ENCODE data around the gene KCNJ6.
"Not testable (repeated sequence)": the region's sequence is repeated elsewhere in the genome, so short reads cannot be mapped to it uniquely, and the experiment has no call there.

KCNJ6 gene

DNA sequence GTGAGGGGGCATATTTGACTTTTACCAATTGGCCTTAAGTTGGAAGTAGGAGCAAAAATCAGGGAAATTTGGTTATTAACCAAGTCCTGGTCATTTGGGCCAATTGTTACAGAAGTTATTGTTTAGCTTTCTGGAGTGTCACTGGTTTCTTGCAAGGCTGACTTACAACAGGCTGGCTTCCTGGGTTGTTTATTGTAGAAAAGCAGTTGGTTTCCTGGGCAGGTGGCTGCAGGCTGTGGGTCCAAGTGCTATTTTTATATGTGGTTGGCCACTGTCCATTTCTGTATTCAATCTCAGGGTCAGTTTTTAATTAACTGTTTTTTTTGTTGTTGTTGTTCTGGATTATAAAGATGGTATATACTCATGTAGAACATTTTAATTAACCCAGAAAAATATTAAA lies 174.1 kb downstream of the KCNJ6 start:
- no peak overlapping the region for H3K4me3 ChIP-seq (ENCODE audit: control insufficient read depth, low read depth, low read length)
- TF ChIP-seq, protein P1, sequence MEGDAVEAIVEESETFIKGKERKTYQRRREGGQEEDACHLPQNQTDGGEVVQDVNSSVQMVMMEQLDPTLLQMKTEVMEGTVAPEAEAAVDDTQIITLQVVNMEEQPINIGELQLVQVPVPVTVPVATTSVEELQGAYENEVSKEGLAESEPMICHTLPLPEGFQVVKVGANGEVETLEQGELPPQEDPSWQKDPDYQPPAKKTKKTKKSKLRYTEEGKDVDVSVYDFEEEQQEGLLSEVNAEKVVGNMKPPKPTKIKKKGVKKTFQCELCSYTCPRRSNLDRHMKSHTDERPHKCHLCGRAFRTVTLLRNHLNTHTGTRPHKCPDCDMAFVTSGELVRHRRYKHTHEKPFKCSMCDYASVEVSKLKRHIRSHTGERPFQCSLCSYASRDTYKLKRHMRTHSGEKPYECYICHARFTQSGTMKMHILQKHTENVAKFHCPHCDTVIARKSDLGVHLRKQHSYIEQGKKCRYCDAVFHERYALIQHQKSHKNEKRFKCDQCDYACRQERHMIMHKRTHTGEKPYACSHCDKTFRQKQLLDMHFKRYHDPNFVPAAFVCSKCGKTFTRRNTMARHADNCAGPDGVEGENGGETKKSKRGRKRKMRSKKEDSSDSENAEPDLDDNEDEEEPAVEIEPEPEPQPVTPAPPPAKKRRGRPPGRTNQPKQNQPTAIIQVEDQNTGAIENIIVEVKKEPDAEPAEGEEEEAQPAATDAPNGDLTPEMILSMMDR (IDR thresholded peaks at IDR 0.05; ENCODE audit: control insufficient read depth, insufficient read depth, low read depth, low read length, missing control alignments), result no peak
- no peak for DNase-seq (ENCODE audit: low read depth)

DNA sequence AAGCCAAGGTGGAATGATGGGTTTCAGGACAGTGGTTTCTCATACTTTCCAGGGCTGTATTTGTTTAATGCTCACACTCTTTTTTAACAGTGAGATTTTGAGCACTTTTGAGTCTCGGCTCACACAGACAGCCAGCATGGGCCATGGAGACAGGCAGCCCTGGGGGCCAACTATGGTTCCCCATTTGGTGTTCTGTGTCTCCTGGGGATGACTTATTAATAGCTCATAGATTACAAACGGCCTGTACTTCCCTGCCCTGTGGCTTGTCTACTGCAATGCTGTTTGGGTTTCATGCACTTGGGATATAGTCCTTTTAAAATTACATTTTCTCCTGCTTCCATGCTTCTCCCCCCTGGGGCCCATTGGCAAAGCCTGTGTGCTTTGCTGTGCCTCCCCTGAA lies 178.3 kb downstream of the KCNJ6 start:
- TF ChIP-seq, protein P1 (IDR thresholded peaks at IDR 0.05; ENCODE audit: control insufficient read depth, insufficient read depth, low read depth, low read length, missing control alignments), result no peak
- no peak overlapping the region for H3K4me3 ChIP-seq (ENCODE audit: control insufficient read depth, low read depth, low read length)
- no peak for DNase-seq (ENCODE audit: low read depth)

DNA sequence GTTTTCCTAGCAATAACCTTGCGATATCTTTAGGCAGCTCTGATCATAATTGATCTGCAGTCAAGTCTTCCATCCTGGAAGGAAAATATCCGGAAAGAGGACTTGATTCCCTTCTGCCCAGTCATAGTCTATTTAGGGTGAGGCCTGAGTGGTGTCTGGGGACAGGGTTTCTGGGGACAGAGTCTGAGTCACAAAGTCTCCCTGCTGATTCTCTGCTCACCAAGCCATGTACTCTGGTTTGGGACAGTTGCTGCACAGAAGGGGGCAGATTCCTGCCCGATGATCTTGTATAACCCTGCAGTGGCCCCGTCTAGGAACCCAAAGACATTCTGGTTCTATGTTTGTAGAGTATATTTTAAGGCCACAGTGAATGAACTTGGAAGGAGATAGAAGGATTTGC lies 178.8 kb downstream of the KCNJ6 start:
- H3K4me3 ChIP-seq (ENCODE audit: control insufficient read depth, low read depth, low read length), result no peak overlapping the region
- TF ChIP-seq, protein P1 (IDR thresholded peaks at IDR 0.05; ENCODE audit: control insufficient read depth, insufficient read depth, low read depth, low read length, missing control alignments), result no peak
- DNase-seq (ENCODE audit: low read depth), result no peak

DNA sequence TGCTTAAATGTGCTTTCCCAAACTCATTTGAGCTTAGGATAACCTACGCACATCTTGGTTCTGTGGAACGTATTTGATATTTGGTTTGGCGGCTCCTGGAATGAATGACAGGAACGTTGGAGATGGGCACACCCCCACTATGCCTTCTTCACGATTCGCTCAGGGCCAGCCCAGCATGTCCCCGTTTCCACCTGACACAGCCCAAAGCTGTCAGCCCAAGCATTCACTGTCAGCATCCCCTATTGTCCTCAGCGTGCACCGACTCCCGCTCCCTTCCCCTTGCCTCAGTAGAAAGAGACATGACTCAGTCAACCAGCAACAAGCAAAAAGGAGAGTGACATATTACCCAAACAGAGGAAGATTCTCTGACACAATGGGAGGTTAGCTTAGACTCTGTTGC lies 181.4 kb downstream of the KCNJ6 start:
- DNase-seq (ENCODE audit: low read depth), result no peak
- TF ChIP-seq, protein P1 (IDR thresholded peaks at IDR 0.05; ENCODE audit: control insufficient read depth, insufficient read depth, low read depth, low read length, missing control alignments), result no peak
- H3K4me3 ChIP-seq (ENCODE audit: control insufficient read depth, low read depth, low read length), result no peak overlapping the region

DNA sequence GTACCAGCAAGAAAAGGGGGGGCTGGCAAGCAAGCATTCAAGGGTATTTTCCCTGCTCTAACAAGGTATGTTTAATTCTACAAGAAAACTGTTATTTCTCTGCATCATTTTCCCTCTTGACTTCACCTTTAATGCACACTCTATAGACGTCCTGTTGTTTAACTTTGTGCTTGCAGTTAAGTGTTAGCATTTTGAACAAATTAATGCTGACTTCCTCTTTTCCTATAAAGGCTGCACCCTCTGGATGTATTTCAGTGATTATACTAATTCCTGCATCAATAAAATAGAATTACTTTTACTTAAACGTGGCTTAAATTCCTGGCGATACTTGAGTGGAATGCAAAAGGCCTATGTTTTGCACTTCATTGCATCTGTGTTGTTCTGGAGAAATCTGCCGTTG lies 183.3 kb downstream of the KCNJ6 start:
- H3K4me3 ChIP-seq (ENCODE audit: control insufficient read depth, low read depth, low read length), result no peak overlapping the region
- TF ChIP-seq, protein P1 (IDR thresholded peaks at IDR 0.05; ENCODE audit: control insufficient read depth, insufficient read depth, low read depth, low read length, missing control alignments), result no peak
- DNase-seq (ENCODE audit: low read depth), result no peak

DNA sequence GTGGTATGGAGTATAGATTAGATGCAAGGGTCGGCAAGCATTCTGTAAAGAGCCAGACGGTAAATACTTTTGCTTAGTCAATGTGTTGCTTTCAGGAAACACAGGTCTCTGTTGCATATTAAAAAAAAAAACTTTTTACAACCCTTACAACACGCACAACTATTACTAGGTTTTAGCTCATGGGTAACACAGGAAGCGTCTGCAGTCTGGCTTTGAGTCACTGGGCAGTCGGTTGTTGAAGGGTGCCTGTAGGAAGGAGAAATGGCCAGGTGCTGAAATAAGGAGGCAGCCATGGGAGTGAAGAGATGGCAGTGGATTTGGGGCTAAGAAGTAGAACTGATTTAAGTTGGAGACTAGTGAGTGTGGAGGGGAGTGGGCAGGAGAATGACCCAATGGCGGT lies 192.1 kb downstream of the KCNJ6 start:
- H3K4me3 ChIP-seq (ENCODE audit: control insufficient read depth, low read depth, low read length), result no peak overlapping the region
- TF ChIP-seq, protein P1 (IDR thresholded peaks at IDR 0.05; ENCODE audit: control insufficient read depth, insufficient read depth, low read depth, low read length, missing control alignments), result no peak
- DNase-seq (ENCODE audit: low read depth), result no peak

DNA sequence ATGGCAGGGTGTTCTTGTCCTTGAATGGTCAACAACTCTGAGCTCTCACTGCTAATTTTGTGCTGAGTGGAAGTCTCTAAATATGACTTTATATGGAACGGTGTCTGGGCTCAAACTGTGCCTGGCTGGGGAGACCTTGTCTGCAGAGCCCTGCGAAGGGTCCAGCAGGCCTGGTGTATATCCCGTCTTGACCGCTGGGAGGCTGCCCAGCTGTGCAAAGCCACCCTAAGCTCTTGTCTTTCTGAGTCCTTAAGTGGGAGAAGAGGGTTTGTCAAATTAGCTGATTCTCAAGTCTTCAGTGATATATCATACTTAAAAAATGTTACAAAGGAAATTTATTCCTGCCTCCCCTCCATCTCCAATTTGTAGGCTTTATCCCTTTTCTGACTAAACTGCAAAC lies 198.7 kb downstream of the KCNJ6 start:
- no peak overlapping the region for H3K4me3 ChIP-seq (ENCODE audit: control insufficient read depth, low read depth, low read length)
- TF ChIP-seq, protein P1 (IDR thresholded peaks at IDR 0.05; ENCODE audit: control insufficient read depth, insufficient read depth, low read depth, low read length, missing control alignments), result peak; percentile 40
- no peak for DNase-seq (ENCODE audit: low read depth)

DNA sequence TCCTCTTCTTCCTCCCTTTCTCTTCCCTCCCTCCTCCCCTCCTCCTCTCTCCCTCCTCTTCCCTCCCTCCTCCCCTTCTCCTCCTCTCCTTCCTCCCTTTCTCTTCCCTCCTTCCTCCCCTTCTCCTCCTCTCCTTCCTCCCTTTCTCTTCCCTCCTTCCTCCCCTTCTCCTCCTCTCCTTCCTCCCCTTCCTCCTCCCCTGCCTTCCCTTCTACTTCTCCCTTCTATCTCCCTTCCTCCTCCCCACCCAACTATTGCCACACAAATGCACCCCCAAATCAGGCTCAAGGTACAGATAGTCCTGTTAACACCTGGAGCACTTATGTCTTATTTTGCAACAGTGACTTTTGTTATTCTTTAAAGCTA lies 203.7 kb downstream of the KCNJ6 start:
- not testable (repeated sequence) for DNase-seq (ENCODE audit: low read depth); H3K4me3 ChIP-seq (ENCODE audit: control insufficient read depth, low read depth, low read length)

All from AG09309 (cell line).